Stimulated activated CD8-positive, alpha-beta memory T cell treated with anti-CD3 and anti-CD28 coated beads, Interleukin-15, amount 100 ng/mL, for 4 hours (primary cell): ENCODE measurements around the gene CCDC24.

Experiments
- DNase-seq, 2 donors: peaks; one replicate each; pipeline ENCODE4 v3.0.0-alpha.2; 2020; ENCODE audit warnings: low read depth in 2 of 2

CCDC24 gene

DNA sequence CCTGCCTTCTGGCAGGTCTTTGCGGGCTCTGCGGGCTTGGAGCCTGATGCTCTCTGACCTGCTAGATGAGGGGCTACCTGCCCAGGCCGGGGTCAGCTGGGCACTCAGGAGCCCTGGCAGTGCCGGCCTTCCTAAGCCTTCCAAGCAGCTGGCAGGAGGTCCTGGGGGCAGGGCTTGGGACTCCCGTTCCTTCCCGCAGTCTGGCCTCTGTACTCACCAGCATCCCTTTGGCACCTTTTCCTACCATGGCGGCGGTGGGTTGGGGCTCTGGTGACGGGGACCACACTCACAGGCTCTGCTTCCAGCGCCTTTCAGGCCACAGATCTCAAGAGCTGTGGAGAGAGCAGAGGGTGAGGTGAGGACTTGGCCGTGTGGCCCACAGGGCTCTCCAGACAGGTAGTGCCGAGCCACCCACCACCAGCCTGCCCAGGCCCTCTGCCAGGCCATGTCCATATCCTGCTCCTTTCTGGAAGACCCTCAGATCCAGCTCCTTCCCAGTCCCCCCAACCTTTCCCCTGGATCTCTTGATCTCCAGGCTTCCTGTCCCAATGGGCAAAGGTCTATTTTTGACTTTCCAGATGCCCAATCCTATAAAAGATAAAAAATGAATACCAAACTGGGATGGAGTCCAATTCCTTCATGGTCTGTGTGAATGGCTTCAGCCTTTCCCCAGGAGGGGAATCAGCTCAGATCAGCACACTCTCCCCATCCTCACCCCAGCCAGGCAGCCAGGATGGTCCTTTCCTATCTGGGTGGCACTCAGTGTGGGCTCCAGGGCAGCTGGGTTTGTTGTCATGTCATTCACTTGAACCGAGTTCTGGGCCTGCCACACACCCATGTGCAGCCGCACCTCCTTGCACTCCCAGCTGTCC is 32.9 kb downstream of the CCDC24 start:
- DNase-seq: no peak

DNA sequence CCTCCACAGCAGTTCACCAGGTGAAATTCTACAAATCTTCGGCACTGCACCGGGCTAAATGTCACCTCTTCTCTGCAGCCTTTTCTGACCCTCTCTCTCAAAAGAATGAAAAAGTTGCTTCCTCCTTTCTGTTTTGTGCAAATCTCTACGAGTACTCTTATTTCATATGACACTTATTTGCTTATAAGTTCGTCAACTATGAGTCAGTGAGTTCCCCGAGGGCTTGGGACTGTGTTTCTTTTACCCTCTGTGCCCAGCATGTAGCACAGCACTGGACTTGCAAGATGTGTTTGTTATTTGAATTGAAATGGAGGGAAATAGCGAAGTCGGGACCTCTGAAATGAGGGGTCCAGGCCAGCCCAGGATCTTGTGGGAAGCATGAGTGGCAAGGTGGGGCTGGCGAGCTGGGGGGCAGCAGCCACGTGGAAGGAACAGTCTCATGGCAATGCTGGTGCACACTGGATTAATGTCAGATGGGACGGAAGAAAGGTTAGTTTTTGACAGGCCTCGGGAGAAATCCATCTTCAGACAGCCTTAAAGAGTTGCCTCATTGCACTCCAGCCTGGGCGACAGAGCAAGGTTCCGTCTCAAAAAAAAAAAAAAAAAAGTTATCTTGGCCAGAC is 33.6 kb downstream of the CCDC24 start:
- DNase-seq: no peak

DNA sequence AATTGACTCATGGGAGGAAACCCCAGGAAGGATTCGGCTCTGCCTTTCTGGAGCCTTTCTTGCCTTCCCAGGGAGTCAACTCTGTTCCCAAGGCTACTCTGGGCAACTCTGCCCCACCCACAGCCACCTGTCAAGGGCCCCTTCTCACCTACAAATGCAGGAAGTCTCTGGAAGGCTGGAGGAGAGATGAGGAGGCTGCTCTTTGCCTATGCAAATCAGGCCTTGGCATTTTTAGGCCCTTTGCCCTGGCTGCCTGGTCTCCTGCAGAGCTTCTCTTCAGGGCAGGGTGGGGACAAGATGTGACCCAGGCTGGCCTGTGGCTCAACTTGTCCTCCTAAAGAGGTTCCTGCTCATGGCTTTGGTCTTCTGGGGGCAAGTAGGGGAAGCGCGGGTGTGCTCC is 34.4 kb downstream of the CCDC24 start:
- no peak for DNase-seq

DNA sequence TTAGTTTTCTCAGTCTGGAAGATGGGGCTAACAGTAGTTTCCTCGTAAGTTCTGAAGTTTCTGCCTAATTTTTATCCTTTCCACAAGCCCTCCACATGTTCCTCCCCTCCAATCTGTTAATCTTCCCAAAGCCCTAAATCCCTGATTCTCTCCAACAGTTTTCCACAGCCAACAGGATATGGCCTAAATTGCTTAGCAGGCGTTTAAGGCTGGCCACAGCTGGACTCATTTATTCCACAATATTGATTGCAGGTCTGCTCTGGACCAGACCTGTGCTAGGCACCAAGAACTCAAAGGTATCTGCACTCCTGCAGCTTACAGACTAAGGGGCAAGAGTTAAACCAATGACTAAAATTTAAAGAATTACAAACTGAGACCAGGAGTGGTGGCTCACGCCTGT is 35.9 kb downstream of the CCDC24 start:
- no peak for DNase-seq

DNA sequence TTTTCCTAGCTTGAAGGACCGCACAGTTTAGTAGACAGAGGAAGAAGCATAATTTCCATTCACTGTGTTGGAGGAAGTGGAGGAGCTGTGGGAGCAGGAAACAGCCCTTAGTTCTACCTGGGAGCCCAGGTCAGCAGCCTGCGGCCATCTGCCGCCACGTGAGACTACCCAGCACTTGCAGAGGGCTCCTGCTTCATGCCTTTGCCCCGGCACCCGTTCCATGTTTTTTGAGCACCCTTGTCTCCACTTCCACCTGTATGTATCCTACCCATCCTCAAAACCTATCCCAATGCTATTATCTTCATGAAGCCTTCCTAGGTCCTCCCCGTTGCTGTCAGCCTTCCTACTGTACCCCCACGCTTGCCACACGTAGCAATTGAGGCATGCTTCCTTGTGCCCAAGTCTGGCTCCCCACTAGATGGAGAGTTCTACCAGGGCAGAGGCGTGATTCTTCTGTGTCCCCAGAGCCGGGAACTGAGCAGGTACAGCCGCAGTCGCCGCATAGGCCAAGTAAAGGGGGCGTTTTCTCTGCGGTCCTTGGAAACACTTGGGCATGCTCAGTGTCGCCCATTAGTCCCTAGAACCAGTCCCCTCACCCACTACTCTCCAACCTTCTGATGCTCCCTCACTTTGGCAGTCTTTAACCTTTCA is 38.0 kb downstream of the CCDC24 start:
- DNase-seq: no peak

DNA sequence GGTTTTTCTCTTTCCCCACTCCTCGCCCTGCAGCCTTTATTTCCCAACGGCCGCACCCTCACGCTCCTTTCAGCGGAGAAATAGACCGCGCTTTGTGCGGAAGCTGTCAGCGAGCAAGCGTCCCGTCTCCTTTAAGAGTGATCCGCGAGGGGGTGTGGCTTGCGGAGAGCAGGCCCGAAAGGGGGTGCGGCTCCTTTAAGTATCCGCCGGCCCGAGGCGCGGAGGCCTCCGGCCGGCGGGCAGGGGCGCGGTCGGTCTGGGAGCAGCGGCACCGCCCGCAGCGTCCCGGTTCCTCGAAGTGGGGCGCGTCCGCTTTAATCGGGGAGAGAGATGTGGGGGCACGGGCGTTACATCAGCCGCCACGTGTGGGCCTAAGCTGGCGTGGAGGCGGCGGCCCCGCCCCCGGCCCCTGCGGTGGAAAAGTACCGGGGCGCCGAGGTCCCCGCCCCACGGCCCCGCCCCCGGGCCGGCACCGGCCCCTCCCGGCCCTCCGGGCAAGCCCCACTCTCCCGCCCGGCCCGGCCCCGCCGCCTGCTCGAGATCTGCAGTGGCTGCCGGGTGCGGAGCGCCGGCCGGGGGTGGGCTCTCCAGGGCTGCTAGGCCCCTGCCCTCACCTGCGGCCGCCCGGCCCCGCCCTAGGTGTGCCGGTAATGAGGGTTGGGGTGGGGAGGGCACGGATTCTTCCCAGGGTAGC is 38.7 kb downstream of the CCDC24 start:
- DNase-seq: peak; percentile 73 to 78

DNA sequence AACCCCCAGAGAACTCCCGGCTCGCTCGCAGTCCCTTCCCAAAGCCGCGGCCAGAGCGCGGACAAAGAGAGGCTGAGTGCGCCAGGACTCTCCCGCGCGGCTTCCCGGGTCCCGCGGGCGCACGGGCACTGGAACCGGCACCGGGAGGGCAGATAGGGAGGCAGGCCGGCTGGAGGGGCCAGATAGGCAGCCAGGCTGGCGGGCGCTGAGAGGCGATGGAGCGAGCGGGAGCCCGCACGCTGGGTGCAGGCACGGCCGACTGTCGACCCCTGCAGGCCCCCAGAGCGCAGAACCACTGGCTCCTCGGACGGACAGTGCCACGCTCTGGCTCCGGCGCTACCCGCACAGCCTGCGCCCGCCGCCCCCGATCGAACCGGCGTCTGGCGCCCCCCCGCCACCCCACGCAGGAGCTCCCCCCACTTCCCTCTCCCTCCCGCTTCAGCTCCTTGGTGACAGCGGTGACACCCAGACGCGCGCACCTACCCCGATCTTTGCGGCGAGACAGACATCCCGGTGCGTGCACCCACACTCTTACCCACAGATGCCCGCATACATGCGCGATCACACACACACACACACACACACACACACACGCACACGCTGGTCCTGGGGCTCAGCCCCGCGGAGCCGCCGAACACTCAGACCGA is 39.3 kb downstream of the CCDC24 start:
- peak; percentile 27 to 29 for DNase-seq

DNA sequence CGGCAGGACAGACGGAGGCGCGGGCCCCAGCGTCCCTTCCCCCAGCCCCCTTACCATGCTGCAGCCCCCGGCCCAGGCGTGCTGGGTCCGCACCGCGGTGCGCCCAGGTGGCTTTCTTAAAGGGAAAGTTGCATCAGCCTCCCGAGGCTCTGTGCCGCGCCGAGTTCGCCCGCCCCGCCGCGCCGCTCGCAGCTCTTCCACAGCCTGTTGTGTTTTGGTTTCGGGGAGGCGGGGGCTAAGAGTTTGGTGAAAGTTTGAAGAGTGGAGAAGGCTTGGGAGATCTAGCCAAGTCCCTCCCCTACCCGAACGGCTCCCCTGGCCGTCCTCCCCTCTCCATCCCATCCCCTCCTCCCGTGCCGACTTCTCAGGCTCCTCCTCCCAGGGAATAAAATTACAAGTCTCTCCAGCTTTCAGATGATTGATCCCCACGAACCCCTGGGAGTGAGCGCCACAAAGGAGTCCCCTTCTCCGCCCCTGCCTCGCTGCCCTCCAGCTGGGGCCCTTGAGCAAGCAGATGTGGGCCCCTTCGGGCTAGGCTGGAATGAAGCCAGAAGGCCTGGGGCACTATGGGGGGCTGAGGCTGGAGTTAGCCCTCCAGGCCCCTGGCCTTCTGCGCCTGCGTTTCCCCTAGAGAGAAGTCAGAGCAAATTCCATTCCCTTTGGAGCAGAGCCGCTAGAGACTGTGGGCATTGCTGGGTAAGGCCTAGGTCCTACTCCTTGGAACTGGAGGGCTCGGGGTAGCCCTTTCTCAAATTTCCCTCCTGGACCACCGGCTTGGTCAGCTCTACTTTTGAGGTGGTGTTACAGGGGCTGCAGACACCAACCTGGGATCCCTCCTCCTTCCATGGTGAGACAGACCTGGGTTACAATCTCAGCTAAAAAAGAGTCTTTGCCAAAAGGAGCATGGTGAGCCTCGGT is 40.1 kb downstream of the CCDC24 start, which contains the start of gene SLC6A9:
Gene SLC6A9, minus strand, starts transcription at position 211 of the 918 bp plus-strand sequence. CDS start 7,185 bp downstream, outside the sequence.
- DNase-seq: no peak

DNA sequence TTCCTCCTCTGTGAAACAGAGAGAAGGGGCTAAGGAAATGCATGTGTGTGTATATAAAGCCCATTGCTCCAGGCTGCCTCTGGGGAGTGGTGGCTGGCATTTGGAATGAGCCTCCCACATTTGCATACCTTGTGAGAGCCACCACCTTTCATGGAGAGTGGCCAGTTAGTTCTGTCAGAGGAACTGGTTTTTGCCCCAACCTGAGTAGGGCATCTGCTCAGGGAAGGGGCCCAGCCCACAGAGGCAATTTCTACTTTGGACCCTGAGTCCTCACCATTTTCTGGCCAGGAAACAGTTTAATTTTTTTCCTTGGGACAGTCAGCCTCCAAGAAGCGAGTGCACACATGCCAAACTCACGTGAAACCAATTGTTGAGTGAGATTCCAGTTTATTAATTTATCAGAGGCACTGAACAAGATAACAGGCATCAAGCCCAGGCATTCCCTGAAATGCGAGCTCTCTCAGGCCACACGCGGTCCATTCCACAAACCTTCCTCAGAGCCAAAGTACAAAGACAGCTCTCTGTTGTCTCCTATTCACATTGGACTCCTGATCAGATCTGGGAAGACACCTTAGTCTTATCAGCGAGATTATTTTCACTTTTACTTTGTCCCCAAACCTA is 40.9 kb downstream of the CCDC24 start:
- no peak for DNase-seq

DNA sequence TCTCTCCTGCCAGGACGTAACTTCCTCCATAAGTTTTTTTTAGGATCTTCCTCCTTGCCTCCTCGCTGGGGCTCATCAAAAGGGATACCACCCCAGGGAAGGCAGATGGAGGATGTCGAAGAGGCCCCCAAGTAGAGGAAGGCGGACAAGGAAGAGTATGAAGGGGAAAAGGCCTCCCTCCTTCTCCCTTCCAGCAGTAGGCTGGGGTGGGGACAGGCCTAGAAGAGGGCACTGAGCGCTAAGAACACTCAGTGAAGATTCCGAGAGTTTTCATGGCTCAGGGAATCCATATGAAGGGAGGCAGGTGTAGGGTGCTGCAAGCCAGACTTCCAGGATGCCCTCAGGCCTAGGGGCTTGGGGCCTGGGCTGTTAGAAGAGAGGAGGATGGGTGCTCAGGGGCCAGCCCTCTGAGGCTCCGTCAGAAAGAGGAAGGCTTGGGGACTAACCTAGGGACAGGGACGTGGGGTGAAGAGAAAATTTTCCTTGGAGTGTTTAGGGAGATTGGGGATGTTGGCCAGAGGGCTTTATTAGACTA is 41.7 kb downstream of the CCDC24 start:
- DNase-seq: no peak

DNA sequence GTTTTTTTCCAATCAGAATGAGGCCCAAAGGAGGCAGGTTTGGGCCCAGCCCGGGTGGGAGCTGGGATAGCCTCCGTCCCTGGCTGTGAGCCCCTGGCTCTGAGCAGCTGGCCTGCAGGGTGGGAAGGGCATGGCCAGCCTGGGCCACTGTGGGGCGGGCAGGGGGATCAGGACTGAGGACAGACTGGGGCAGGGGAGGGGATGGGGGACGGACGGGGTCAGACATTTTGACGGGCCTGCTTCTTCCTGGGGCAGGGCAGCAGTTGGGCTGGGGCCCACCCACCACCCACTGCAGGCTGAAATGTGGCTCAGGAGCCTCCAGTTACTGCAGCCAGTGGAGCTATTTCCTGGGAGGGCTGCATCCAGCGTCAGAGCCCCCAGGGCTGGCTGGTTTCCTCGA is 42.4 kb downstream of the CCDC24 start:
- no peak for DNase-seq

DNA sequence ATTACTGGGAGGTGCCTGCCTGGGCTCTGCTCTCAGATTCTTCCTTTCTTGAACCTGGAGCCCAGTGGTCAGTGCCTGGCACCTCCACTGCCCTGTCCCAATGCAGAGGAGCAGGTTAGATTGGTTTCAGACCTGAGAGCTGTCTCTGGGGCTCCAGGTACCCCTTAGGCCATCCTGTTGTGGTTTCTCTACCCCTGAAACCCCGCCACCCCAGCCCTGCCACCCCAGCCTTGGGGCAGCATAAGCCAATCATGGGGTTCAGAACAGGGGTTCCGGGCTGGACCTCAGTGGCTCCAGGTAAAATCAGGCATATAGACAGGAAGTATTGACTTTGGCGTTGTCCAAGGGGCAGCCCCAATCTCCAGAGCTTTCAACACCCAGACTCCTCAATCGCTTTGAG is 43.0 kb downstream of the CCDC24 start:
- DNase-seq: no peak

DNA sequence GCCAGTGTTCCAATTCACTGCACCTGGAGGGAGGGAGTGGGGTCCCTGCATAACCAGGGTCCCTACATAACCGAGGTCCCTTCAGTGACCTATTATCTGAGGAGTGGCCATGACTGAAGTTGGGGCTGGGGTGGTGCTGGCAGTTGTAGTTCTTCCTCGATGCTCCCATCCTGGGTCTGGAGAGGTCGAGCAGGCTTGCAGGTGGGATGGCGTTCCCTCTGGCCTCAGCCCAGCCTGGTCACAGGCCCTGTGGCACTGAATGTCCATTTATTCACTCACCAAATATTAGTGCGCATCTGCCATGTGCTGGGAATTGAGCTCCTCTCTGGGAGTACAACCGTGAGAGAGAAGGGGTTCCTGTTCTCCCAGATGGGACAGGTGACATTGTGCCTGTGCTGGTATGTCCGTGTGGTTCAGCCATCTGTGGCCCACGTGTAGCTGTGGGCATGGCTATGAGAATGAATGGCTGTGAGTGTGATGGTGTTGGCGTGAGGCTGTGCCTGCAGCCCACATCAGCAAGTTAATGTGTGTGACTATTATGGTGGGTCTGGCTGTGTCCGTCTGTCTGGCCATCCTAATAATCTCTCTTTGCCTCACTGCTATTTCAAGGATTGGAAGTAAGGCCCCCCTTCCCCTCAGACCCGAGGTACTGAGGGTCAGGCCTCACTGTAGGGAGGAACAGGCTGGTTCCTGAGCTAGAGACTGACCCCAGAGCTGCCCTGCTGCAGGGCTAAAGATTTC is 43.7 kb downstream of the CCDC24 start:
- no peak for DNase-seq

DNA sequence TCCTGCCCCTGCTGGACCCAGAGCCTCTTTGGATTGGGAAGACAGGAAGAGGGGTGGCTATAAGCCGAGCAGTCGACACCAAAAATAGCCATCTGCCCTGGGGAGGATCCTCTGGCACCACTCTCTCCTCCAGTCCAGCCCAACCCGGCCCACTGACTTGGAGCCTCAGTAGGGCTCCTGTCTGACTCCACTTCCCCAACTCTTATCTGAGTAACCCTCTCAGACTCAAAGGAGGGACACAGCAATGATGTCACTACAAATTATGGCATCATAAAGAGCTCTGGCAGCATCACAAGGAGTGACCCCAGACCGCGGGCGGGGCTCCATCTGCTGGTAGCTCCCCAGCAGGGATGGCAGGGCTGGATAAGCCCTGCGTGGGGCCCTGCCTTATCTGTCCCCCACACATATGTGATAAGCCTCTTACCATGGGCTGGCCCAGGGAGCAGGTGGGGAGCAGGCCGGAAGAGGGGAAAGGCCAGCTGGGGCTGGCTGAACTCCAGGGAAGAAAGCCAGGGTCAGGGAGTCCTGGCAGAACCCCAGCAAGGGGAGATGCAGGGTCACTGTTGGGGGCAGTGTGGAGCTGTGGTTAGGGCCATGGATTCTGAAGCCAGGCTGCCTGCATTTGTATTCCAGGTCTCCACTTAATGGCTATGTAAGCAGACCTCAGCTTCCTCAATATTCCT is 44.5 kb downstream of the CCDC24 start:
- DNase-seq: no peak

DNA sequence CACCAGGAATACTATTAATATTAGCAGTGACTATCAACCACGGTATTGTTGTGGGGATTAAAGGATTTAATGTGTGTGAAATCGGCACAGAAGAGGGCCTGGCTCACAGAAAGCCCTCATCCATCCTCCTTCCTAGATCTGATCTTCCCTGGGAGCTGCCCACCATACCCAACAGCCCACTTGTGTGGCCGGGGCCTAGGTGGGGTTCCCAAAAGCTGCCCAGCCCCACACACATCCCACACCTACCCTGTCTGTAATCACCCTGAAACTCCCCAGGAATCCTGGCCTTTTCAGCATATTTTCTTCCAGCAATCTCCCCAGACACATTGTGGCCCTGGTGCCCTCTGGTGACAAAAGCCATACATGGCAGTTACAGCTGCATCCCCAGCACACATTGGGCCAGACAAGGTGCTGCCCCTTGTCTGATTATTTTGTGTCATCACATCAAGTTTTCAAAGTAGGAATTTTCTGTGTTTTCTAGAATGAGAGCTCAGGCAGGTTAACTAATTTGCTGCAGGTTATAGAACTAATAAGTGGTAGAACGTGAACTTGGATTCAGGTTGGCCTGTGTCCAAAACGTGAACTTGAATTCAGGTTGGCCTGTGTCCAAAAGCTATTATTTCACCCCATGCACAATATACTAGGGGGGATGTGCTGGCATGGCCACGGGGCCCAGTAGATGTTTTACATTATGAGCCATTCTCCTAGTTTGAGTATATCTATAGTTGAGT is 45.2 kb downstream of the CCDC24 start:
- DNase-seq: peak; percentile 13 to 39

DNA sequence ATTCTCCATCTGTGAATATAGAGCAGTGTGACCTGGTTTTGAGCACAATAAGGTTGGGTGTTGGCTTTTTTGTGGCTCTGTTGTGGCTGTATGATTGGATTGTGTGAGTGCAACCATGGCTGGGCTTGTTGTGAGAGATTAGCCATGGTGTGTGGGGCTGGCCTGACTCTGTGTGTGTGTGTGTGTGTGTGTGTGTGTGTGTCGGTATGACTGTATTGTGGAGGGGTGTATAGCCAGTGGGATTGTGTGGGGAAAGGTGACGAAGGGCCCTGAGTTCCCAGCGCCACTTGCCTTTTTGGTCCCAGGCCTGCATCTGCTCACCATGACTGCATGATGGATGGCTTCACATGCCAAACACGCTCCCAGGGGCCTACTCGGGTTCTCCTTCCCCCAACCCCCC is 45.8 kb downstream of the CCDC24 start:
- DNase-seq: no peak

DNA sequence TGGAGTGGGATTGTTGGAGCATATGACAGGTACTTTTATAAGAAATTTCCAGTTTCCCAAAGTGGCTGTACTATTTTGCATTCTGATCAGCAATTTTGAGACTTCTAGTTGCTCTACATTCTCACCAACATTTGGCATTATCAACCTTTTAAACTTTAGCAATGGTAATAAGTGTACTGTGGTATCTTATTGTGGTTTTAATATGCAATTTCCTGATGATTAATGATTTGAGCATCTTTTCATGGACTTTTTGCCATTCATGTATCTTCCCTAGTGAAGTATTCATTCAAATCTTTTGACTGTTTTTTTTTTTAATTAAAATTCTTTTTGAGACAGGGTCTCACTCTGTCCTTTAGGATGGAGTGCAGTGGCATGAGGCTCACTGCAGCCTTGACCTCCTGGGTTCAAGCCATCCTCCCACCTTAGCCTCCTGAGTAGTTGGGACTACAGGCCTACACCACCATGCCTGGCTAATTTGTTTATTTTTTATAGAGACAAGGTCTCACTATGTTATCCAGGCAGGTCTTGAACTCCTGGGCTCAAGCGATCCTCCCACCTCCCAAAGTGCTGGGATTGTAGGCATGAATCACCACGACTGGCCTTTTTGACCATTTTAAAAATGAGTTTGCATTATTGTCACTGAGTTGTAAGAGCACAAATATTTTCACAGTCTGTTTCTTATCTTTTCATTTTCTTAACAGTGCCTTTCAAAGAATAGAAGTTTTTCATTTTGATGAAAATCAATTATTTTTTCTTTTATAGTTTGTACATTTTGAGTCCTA is 47.7 kb downstream of the CCDC24 start:
- no peak for DNase-seq
